SK-N-SH (cell line): ENCODE measurements around the gene MKS1.

Source experiments
- CTCF ChIP-seq: fragments of 200-600 bp; sonication (generic); IDR thresholded peaks from 2 replicates; pipeline ENCODE4 v1.6.1; 2017; ENCODE audit warnings: antibody characterized with exemption, mild to moderate bottlenecking, moderate library complexity
- ELF1 ChIP-seq: IDR thresholded peaks from 2 replicates; pipeline ENCODE4 v1.4.0; 2012
- FOXJ3 ChIP-seq: sonication (generic); formaldehyde crosslinking; IDR thresholded peaks from 2 replicates; pipeline ENCODE4 v1.5.1; 2020; ENCODE audit warnings: mild to moderate bottlenecking, missing genetic modification reagents
- MAX ChIP-seq: IDR thresholded peaks from 2 replicates; pipeline ENCODE4 v1.4.0; 2012; ENCODE audit warnings: low read depth
- RAD21 ChIP-seq: IDR thresholded peaks from 2 replicates; pipeline ENCODE4 v1.6.1; 2012; ENCODE audit warnings: mild to moderate bottlenecking, low read length
- RCOR1 ChIP-seq: fragments of 150-350 bp; IDR thresholded peaks from 2 replicates; pipeline ENCODE4 v1.6.1; 2017; ENCODE audit warnings: antibody characterized with exemption, low read length
- REST ChIP-seq: IDR thresholded peaks from 2 replicates; pipeline ENCODE4 v1.6.1; 2012; ENCODE audit warnings: mild to moderate bottlenecking, low read depth, low read length, moderate library complexity
- ZBTB33 ChIP-seq: IDR thresholded peaks from 2 replicates; pipeline ENCODE4 v1.4.0; 2012; ENCODE audit warnings: low read depth, borderline replicate concordance

GRCh38 chr17:58265902-58266875 is 47.1 kb upstream of the MKS1 start:
- TF ChIP-seq RAD21 (no peak), CTCF (no peak), ELF1 (no peak), REST (no peak), MAX (no peak), FOXJ3 (CRISPR knock-in tag) (no peak), ZBTB33 (no peak), RCOR1 (no peak)
